GM23338 (cell line): Measurements from ENCODE around the gene FTO.
"Not testable (repeated sequence)": the region's sequence is repeated elsewhere in the genome, so short reads cannot be mapped to it uniquely, and the experiment has no call there.

ENCODE experiments used
- CREB1 ChIP-seq: fragments of 250-450 bp; sonication (Bioruptor Pico); IDR thresholded peaks from 2 replicates; pipeline ENCODE4 v1.5.0; 2020; ENCODE audit warnings: low read depth, mild to moderate bottlenecking, moderate library complexity
- EZH2 ChIP-seq: fragments of 200-600 bp; sonication (generic); IDR thresholded peaks from one replicate; pipeline ENCODE4 v1.8.0; 2017; ENCODE audit warnings: antibody characterized with exemption, mild to moderate bottlenecking, low read depth; ENCODE audit not compliant: unreplicated experiment
- EZH2phosphoT487 ChIP-seq: fragments of 200-600 bp; sonication (generic); IDR thresholded peaks from one replicate; pipeline ENCODE4 v1.8.1; 2018; ENCODE audit warnings: antibody characterized with exemption; ENCODE audit not compliant: unreplicated experiment
- JUNB ChIP-seq: IDR thresholded peaks from one replicate; pipeline ENCODE4 v1.6.1; 2016; ENCODE audit warnings: antibody characterized with exemption; ENCODE audit not compliant: unreplicated experiment
- POLR2AphosphoS5 ChIP-seq: IDR thresholded peaks from 2 replicates; pipeline ENCODE4 v1.6.1; 2016; ENCODE audit warnings: antibody characterized with exemption, low read depth
- ZNF114 ChIP-seq: fragments of 250-450 bp; sonication (Bioruptor Pico); IDR thresholded peaks from 2 replicates; pipeline ENCODE4 v1.5.0; 2020; ENCODE audit warnings: mild to moderate bottlenecking, moderate library complexity
- TF ChIP-seq, protein P1 (sequence below), 2 experiments: fragments of 200-600 bp in 1 of 2; sonication (generic) in 1 of 2; conservative IDR thresholded peaks; 2 replicates each; pipeline versions ENCODE4 v1.5.1 to v1.6.1; 2016 to 2017; ENCODE audit warnings: antibody characterized with exemption in 2 of 2, low read depth in 2 of 2, mild to moderate bottlenecking in 2 of 2, moderate library complexity in 1 of 2
- TF ChIP-seq, protein P2 (sequence below): IDR thresholded peaks from 2 replicates; pipeline ENCODE4 v1.6.1; 2016; ENCODE audit warnings: antibody characterized with exemption
- TF ChIP-seq, protein P3 (sequence below): IDR thresholded peaks from one replicate; pipeline ENCODE4 v1.6.1; 2018; ENCODE audit warnings: antibody characterized with exemption; ENCODE audit not compliant: unreplicated experiment

DNA sequence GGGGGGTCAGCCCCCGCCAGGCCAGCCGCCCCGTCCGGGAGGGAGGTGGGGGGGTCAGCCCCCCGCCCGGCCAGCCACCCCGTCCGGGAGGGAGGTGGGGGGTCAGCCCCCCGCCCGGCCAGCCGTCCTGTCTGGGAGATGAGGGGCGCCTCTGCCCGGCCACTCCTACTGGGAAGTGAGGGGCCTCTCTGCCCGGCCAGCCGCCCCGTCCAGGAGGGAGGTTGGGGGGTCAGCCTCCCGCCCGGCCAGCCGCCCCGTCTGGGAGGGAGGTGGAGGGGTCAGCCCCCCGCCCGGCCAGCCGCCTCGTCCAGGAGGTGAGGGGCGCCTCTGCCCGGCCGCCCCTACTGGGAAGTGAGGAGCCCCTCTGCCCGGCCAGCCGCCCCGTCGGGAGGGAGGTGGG, 5.7 kb upstream of the FTO start:
- TF ChIP-seq EZH2; POLR2AphosphoS5; JUNB; CREB1 (CRISPR knock-in tag); EZH2phosphoT487; ZNF114 (CRISPR knock-in tag): not testable (repeated sequence)
- TF ChIP-seq, protein P1, sequence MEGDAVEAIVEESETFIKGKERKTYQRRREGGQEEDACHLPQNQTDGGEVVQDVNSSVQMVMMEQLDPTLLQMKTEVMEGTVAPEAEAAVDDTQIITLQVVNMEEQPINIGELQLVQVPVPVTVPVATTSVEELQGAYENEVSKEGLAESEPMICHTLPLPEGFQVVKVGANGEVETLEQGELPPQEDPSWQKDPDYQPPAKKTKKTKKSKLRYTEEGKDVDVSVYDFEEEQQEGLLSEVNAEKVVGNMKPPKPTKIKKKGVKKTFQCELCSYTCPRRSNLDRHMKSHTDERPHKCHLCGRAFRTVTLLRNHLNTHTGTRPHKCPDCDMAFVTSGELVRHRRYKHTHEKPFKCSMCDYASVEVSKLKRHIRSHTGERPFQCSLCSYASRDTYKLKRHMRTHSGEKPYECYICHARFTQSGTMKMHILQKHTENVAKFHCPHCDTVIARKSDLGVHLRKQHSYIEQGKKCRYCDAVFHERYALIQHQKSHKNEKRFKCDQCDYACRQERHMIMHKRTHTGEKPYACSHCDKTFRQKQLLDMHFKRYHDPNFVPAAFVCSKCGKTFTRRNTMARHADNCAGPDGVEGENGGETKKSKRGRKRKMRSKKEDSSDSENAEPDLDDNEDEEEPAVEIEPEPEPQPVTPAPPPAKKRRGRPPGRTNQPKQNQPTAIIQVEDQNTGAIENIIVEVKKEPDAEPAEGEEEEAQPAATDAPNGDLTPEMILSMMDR (conservative IDR thresholded peaks at IDR 0.05; ENCODE audit: low read depth in 2 of 2): not testable (repeated sequence)
- TF ChIP-seq, protein P2, sequence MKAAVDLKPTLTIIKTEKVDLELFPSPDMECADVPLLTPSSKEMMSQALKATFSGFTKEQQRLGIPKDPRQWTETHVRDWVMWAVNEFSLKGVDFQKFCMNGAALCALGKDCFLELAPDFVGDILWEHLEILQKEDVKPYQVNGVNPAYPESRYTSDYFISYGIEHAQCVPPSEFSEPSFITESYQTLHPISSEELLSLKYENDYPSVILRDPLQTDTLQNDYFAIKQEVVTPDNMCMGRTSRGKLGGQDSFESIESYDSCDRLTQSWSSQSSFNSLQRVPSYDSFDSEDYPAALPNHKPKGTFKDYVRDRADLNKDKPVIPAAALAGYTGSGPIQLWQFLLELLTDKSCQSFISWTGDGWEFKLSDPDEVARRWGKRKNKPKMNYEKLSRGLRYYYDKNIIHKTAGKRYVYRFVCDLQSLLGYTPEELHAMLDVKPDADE: not testable (repeated sequence)
- TF ChIP-seq, protein P3, sequence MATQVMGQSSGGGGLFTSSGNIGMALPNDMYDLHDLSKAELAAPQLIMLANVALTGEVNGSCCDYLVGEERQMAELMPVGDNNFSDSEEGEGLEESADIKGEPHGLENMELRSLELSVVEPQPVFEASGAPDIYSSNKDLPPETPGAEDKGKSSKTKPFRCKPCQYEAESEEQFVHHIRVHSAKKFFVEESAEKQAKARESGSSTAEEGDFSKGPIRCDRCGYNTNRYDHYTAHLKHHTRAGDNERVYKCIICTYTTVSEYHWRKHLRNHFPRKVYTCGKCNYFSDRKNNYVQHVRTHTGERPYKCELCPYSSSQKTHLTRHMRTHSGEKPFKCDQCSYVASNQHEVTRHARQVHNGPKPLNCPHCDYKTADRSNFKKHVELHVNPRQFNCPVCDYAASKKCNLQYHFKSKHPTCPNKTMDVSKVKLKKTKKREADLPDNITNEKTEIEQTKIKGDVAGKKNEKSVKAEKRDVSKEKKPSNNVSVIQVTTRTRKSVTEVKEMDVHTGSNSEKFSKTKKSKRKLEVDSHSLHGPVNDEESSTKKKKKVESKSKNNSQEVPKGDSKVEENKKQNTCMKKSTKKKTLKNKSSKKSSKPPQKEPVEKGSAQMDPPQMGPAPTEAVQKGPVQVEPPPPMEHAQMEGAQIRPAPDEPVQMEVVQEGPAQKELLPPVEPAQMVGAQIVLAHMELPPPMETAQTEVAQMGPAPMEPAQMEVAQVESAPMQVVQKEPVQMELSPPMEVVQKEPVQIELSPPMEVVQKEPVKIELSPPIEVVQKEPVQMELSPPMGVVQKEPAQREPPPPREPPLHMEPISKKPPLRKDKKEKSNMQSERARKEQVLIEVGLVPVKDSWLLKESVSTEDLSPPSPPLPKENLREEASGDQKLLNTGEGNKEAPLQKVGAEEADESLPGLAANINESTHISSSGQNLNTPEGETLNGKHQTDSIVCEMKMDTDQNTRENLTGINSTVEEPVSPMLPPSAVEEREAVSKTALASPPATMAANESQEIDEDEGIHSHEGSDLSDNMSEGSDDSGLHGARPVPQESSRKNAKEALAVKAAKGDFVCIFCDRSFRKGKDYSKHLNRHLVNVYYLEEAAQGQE: not testable (repeated sequence)
